ENCODE data around the gene GTF3C5. TPM values are rescaled to one million over a fixed set of nuclear protein-coding genes. Genes with fewer than 3 reads are reported as not detected.

GTF3C5 gene
- total and polyA plus RNA-seq, 9 of the 15 experiments (the other 6 are each of a cell fraction or from before 2014, with no cell fraction given): 3.8 to 118 (median 83.7) TPM

DNA sequence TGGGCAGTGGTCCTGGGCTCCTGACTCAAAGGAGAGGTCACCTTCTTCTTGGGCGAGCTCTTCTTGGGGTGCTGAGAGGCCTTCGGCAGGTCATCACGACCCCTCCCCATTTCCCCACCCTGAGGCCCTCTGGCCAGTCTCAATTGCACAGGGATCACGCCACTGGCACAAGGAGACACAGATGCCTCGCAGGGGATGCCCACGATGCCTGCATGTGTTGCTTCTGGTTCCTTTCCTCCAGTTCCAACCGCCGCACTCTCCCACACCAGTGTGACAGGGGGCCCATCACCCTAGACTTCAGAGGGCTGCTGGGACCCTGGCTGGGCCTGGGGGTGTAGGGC, 32.3 kb downstream of the GTF3C5 start (continued):
- TF ChIP-seq ZNF639 (CRISPR knock-in tag; conservative IDR thresholded peaks at IDR 0.05 in 1 of 2, IDR thresholded peaks at IDR 0.05 in 1 of 2): no peak
- no peak for TF ChIP-seq NR1H2 (CRISPR knock-in tag; IDR thresholded peaks at IDR 0.05)
- no peak for TF ChIP-seq SMARCA4 (IDR thresholded peaks at IDR 0.05)
- no peak for TF ChIP-seq CHD7 (IDR thresholded peaks at IDR 0.05; ENCODE audit: low read depth, low read length)
- TF ChIP-seq ZNF518B (CRISPR knock-in tag; IDR thresholded peaks at IDR 0.05): no peak
- TF ChIP-seq ARID3B (CRISPR knock-in tag; IDR thresholded peaks at IDR 0.05; ENCODE audit: borderline replicate concordance): no peak
- TF ChIP-seq ZNF655 (CRISPR knock-in tag; IDR thresholded peaks at IDR 0.05): no peak
